Activated naive CD8-positive, alpha-beta T cell treated with anti-CD3 and anti-CD28 coated beads for 36 hours (primary cell): ENCODE results near the gene GALNT7. TPM values are rescaled to one million over a fixed set of nuclear protein-coding genes. Genes with fewer than 3 reads are reported as not detected.
A peak's percentile ranks its signal among the peaks of the same experiment; 100 is the strongest.

Experiments used
- DNase-seq: peaks from one replicate; pipeline ENCODE4 v3.0.0; 2021
- H3K27ac Mint-ChIP-seq: one replicate; pipeline ENCODE4 v1.8.0; 2022; ENCODE audit warnings: mild to moderate bottlenecking, moderate library complexity, mixed read lengths
- H3K27me3 Mint-ChIP-seq: one replicate; pipeline ENCODE4 v1.8.0; 2022; ENCODE audit warnings: mild to moderate bottlenecking, mixed read lengths
- H3K36me3 Mint-ChIP-seq: one replicate; pipeline ENCODE4 v1.8.0; 2021; ENCODE audit warnings: mild to moderate bottlenecking, mixed read lengths
- H3K4me1 Mint-ChIP-seq: one replicate; pipeline ENCODE4 v1.8.0; 2021; ENCODE audit warnings: mixed read lengths
- H3K4me3 Mint-ChIP-seq: one replicate; pipeline ENCODE4 v1.8.0; 2022; ENCODE audit warnings: mild to moderate bottlenecking, moderate library complexity, mixed read lengths
- H3K9me3 Mint-ChIP-seq: one replicate; pipeline ENCODE4 v1.8.0; 2022; ENCODE audit warnings: mixed read lengths
- total RNA-seq, 2 experiments: library from RNA; stranded (reverse); gene quantifications; one replicate each; pipeline ENCODE4 v1.2.3, GENCODE V29; 2021

Gene GALNT7
- total RNA-seq, 2 experiments from 2014 or later: 14.3 to 14.7 TPM

GRCh38 chr4:173365359-173365996 is 196.9 kb downstream of the GALNT7 start:
- Mint-ChIP-seq H3K27ac (peak overlapping the region; percentile 42), H3K36me3 (no peaks in the 10 kb centered on the region), H3K27me3 (peaks cover 3% of the 10 kb centered on the region), H3K9me3 (no peaks in the 10 kb centered on the region), H3K4me1 (peaks cover 19% of the 10 kb centered on the region), H3K4me3 (no peak overlapping the region)
- DNase-seq: no peak

GRCh38 chr4:173367285-173367684 is 198.7 kb downstream of the GALNT7 start:
- Mint-ChIP-seq H3K9me3 (no peaks in the 10 kb centered on the region), H3K4me3 (no peak overlapping the region), H3K36me3 (peaks cover 6% of the 10 kb centered on the region), H3K4me1 (peaks cover 19% of the 10 kb centered on the region), H3K27me3 (peaks cover 8% of the 10 kb centered on the region), H3K27ac (no peak overlapping the region)
- no peak for DNase-seq

- H3K4me1 Mint-ChIP-seq: peaks cover 21% of the 10 kb centered on the region
- peaks cover 8% of the 10 kb centered on the region for H3K36me3 Mint-ChIP-seq
- H3K27ac Mint-ChIP-seq: no peak overlapping the region
- no peaks in the 10 kb centered on the region for H3K9me3 Mint-ChIP-seq
- peaks cover 14% of the 10 kb centered on the region for H3K27me3 Mint-ChIP-seq
- peak overlapping the region; percentile 6 for H3K4me3 Mint-ChIP-seq
- no peak for DNase-seq
These were observed 199.3 kb downstream of the GALNT7 start for GRCh38 chr4:173367946-173368345.

GRCh38 chr4:173370130-173370476 is 201.5 kb downstream of the GALNT7 start:
- Mint-ChIP-seq H3K4me3 (peak overlapping the region; percentile 99), H3K4me1 (peaks cover 25% of the 10 kb centered on the region), H3K27me3 (peaks cover 25% of the 10 kb centered on the region), H3K9me3 (no peaks in the 10 kb centered on the region), H3K36me3 (peaks cover 19% of the 10 kb centered on the region), H3K27ac (peak overlapping the region; percentile 98)
- DNase-seq: no peak

GRCh38 chr4:173370477-173371291 is 202.1 kb downstream of the GALNT7 start, which contains the start of gene SAP30:
SAP30 (plus strand) TSS chr4:173370954; CDS start chr4:173371183, 229 bp downstream.
- H3K9me3 Mint-ChIP-seq: no peaks in the 10 kb centered on the region
- peak within 1 kb of the TSS; percentile 99 for H3K4me3 Mint-ChIP-seq
- H3K4me1 Mint-ChIP-seq: peaks cover 20% of the 10 kb centered on the region
- H3K27me3 Mint-ChIP-seq: peaks cover 25% of the 10 kb centered on the region
- peak; percentile 93 for DNase-seq
- H3K27ac Mint-ChIP-seq: peak within 1 kb of the TSS; percentile 98
- peaks cover 20% of the 10 kb centered on the region for H3K36me3 Mint-ChIP-seq

- Mint-ChIP-seq H3K27me3 (peaks cover 25% of the 10 kb centered on the region), H3K27ac (peak overlapping the region; percentile 56), H3K4me3 (peak overlapping the region; percentile 94), H3K9me3 (no peaks in the 10 kb centered on the region), H3K36me3 (peaks cover 24% of the 10 kb centered on the region), H3K4me1 (peaks cover 16% of the 10 kb centered on the region)
- DNase-seq: peak; percentile 33
These were observed 202.9 kb downstream of the GALNT7 start for GRCh38 chr4:173371292-173372192.

Other genes with a start within 250 kb of the GALNT7 start
- 100 to 1,000 TPM; 516 to 518 TPM for gene HMGB2, start 165.5 kb downstream of the GALNT7 start, total RNA-seq
- 10 to 100 TPM; 24.6 to 25.0 TPM for gene SAP30, start 202.1 kb downstream of the GALNT7 start, total RNA-seq
- not detected for gene SCRG1, start 230.3 kb downstream of the GALNT7 start, total RNA-seq